ENCODE measurements around the gene PICK1. TPM values are rescaled to one million over a fixed set of nuclear protein-coding genes. Genes with fewer than 3 reads are reported as not detected.
"Not testable (repeated sequence)": the region's sequence is repeated elsewhere in the genome, so short reads cannot be mapped to it uniquely, and the experiment has no call there.

PICK1 gene
- total RNA-seq, 1 donor from 2014 or later: 25.5 TPM

DNA sequence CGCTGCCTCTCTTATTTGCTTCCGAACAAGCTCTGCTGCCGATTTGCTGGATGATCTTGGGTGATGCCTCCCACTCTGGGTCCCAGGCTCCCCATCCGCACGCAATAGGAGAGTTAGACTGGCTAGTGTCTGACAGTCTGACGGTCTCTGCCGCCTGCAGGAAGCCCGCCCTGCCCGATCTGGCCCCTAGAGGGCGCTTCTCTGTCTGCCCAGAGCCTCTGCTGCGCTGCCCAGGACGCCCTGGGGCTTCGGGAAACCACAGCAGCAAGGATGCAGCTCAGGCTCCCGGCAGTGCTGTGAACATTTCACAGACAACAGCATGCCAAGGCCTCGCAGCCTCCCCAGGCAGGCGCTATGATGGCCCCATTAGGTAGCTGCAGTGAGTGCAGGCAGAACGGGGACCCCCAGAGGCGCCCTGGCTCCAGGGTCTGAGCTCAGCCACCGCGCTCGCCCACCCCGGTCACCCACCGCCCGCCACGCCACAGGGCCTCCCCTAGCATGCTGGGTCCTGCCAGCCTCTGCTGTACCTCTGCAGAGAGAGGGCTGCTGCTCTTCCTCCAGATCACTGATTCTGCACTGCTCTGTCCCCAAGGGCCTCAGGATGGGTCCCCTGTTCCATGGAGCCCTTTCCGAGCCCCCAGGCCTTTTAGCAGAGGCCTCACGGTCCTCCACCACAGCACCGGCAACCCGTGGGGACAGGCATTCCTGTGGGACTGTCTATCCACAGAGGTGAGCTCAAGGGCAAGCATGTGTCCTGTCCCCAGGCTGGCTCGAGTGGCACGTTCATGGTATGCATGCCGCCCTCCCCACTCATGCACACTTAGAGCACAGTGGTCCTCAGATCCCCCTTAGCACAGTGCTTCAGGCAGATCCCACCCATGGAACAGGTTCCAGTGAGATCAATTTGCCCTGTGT is 57.5 kb downstream of the PICK1 start:
- TF ChIP-seq, protein P1, sequence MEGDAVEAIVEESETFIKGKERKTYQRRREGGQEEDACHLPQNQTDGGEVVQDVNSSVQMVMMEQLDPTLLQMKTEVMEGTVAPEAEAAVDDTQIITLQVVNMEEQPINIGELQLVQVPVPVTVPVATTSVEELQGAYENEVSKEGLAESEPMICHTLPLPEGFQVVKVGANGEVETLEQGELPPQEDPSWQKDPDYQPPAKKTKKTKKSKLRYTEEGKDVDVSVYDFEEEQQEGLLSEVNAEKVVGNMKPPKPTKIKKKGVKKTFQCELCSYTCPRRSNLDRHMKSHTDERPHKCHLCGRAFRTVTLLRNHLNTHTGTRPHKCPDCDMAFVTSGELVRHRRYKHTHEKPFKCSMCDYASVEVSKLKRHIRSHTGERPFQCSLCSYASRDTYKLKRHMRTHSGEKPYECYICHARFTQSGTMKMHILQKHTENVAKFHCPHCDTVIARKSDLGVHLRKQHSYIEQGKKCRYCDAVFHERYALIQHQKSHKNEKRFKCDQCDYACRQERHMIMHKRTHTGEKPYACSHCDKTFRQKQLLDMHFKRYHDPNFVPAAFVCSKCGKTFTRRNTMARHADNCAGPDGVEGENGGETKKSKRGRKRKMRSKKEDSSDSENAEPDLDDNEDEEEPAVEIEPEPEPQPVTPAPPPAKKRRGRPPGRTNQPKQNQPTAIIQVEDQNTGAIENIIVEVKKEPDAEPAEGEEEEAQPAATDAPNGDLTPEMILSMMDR (IDR thresholded peaks at IDR 0.05): peak; percentile 65
- intact Hi-C loops (cut with micrococcal nuclease): loop anchor here (1.0 to 5.0 kb wide), 3 partner anchors 98 to 238 kb away; no protein-coding TSS in a partner anchor
- Mint-ChIP-seq H3K9me3 (no peaks in the 10 kb centered on the region), H3K36me3 (ENCODE audit: low read depth) (peaks cover 10% of the 10 kb centered on the region), H3K4me3 (no peak overlapping the region), H3K27ac (no peak overlapping the region), H3K4me1 (no peaks in the 10 kb centered on the region), H3K27me3 (no peaks in the 10 kb centered on the region)
- ChIA-PET POLR2A (interaction anchor here (0.8 kb wide), 1 partner anchor 67 kb away, joined by 3 read pairs; no protein-coding TSS in a partner anchor), CTCF (interaction anchor here (0.5 to 1.8 kb wide), 7 partner anchors 61 to 1465 kb away, joined by 3 to 6 read pairs (median 3); partner anchors contain the start of gene PLA2G6)
- ATAC-seq (ENCODE audit: low read depth) (peak; percentile 89), DNase-seq (peak; percentile 72)

DNA sequence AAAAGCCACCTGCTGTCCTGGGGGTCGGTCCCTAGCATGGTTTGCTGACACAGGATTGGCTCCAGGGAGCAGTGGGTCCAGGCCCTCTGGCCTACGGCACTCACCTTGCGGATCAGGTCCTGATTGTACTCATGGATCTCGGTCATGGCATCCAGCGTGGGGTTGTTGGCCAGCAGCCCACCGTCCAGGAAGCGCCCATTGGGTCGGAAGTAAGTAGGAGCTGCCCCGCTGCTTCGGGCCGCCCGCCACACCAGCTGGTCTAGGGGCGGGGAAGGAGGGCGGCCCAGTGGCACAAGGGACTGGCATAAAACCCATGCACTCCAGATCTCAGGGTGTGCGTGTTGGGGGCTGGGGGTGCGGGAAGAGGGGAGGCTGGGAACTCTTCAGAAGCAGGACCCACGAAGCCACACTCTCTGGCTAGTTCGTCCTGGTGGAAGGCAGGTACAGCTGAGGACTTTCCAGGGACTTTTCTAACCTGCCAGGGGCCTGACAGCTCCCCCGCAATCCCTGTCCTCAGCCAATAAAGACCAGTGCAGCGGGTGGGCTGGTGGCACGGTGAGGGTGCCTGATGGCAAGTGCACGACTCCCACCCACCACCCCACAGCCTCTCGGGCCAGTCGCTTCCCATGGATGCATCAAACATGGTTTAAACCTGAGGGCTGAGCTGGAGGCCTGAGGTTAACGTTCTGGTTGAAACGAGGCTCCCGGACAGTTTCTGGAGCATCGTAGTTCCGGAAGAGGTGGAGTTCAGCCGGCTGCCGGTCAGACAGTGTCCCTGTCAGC is 58.4 kb downstream of the PICK1 start:
- no peaks in the 10 kb centered on the region for H3K9me3 Mint-ChIP-seq
- H3K4me1 Mint-ChIP-seq: no peaks in the 10 kb centered on the region
- intact Hi-C loops (cut with micrococcal nuclease): loop anchor here (2.0 kb wide), 1 partner anchor 237 kb away; no protein-coding TSS in a partner anchor
- CTCF ChIA-PET: interaction anchor here (0.5 to 1.8 kb wide), 4 partner anchors 60 to 109 kb away, joined by 3 to 6 read pairs (median 3); no protein-coding TSS in a partner anchor
- no peak overlapping the region for H3K27ac Mint-ChIP-seq
- H3K36me3 Mint-ChIP-seq (ENCODE audit: low read depth): peaks cover 10% of the 10 kb centered on the region
- no peak overlapping the region for H3K4me3 Mint-ChIP-seq
- POLR2A ChIA-PET: no interaction called here
- no peaks in the 10 kb centered on the region for H3K27me3 Mint-ChIP-seq
- TF ChIP-seq, protein P1 (IDR thresholded peaks at IDR 0.05): no peak
- ATAC-seq (ENCODE audit: low read depth): no peak
- DNase-seq: no peak

DNA sequence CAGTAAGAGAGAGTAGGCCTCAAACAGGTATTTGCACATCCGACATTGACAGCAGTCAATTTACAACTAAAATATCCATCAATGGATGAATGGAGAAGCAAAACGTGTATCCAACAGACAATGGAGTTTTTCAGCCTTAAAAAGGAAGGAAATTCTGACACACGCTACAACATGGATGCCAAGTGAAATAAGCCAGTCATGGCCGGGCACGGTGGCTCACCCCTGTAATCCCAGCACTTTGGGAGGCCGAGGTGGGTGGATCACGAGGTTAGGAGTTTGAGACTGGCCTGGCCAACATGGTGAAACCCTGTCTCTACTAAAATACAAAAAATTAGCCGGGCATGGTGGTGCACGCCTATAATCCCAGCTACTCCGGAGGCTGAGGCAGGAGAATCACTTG is 60.4 kb downstream of the PICK1 start:
- peaks cover 10% of the 10 kb centered on the region for H3K36me3 Mint-ChIP-seq (ENCODE audit: low read depth)
- intact Hi-C loops (cut with micrococcal nuclease); ATAC-seq (ENCODE audit: low read depth); H3K27ac Mint-ChIP-seq; CTCF ChIA-PET; DNase-seq; POLR2A ChIA-PET; H3K9me3 Mint-ChIP-seq; H3K4me3 Mint-ChIP-seq; H3K4me1 Mint-ChIP-seq; H3K27me3 Mint-ChIP-seq: not testable (repeated sequence)

DNA sequence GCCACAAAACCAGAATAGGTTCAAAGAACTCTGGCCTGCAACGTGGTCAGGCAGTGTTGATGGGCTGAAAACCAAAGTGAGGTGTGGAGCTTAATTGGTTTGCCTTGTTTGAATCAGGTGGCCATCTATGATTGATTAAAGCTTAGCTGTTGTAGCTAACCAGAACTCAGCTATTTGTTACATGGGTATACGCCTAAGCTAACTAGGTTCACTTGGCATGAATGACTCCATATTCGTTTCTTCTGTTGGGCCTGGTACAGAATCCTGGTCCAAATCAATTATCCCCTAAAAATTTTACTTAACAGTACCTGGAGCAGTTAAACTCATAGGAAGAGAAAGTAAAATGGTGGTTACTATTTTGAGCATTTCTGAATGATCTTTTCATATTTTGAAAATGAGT is 61.0 kb downstream of the PICK1 start:
- TF ChIP-seq, protein P1 (IDR thresholded peaks at IDR 0.05): no peak
- ATAC-seq (ENCODE audit: low read depth) (no peak), DNase-seq (no peak)
- intact Hi-C loops (cut with micrococcal nuclease): no loop called here
- Mint-ChIP-seq H3K4me1 (no peaks in the 10 kb centered on the region), H3K27ac (no peak overlapping the region), H3K4me3 (no peak overlapping the region), H3K36me3 (ENCODE audit: low read depth) (peaks cover 9% of the 10 kb centered on the region), H3K27me3 (no peaks in the 10 kb centered on the region), H3K9me3 (no peaks in the 10 kb centered on the region)
- POLR2A ChIA-PET: no interaction called here
- CTCF ChIA-PET: no interaction called here

DNA sequence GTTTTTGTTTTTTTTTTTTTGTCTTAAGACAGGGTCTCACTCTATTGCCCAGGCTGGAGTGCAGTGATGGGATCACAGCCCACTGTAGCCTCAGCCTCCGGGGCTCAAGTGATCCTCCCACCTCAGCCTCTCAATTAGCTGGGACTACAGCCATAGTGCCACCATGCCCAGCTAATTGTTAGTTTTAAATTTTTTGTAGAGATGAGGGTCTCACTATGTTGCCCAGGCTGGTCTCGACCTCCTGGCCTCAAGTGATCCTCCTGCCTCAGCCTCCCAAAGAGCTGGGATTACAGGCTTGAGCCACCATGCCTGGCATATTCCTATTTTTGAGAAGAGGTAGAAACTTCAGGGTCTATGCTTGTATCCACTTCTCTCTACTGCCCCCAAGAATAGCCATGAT is 61.5 kb downstream of the PICK1 start:
- H3K27ac Mint-ChIP-seq; H3K4me3 Mint-ChIP-seq; DNase-seq; H3K36me3 Mint-ChIP-seq (ENCODE audit: low read depth); H3K4me1 Mint-ChIP-seq; intact Hi-C loops (cut with micrococcal nuclease); CTCF ChIA-PET; ATAC-seq (ENCODE audit: low read depth); H3K9me3 Mint-ChIP-seq; H3K27me3 Mint-ChIP-seq: not testable (repeated sequence)
- POLR2A ChIA-PET: interaction anchor here (0.6 kb wide), 1 partner anchor 1254 kb away, joined by 6 read pairs; no protein-coding TSS in a partner anchor

Data from activated B cell treated with CpG ODN at 0.5 μM for 24 hours (primary cell).